HG02763 (cell line): ENCODE data around the gene MLLT3.
A peak's percentile ranks its signal among the peaks of the same experiment; 100 is the strongest.

ENCODE experiments used
- ATAC-seq: cut with Tn5 transposase; IDR thresholded peaks from one replicate; pipeline ENCODE4 v1.9.1; 2021; ENCODE audit warnings: mild to moderate bottlenecking, moderate library complexity; ENCODE audit not compliant: unreplicated experiment

The MLLT3 gene

DNA sequence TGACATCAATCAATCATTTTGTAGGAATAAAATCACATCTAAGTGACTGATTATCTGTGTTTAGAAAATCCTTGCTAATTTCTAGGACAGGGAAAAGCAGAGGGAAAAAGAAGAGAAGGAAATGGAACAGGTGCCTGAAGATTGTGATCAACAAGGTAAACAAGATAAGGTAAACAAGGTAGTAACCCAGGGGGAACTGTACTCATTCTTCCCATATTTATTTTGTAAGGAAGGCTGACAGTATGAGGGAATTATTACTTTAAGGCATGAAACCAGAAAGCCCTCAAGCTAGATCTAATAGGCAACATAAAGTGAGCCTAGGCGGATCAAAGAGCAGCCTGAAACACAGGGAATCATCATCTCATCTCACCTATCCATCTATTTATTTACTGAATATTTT is 231.1 kb downstream of the MLLT3 start:
- ATAC-seq: no peak

DNA sequence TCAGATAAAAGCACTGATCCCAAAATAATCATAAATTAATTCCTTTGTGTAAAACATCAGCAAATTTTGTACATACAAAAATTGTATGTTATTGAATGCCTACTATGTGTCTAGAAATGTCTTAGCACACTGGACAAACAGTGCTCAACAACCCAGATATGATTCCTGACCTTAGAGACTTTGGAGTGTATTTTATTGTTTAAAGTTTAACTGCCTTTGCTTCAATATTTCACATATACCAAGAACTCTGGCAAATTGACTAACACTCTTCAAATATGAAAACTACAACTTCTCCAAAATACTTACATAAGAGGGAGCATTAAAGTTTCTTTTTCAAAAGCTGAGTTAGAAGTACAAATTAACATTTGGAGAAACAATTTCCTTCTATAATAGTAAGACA is 231.9 kb downstream of the MLLT3 start:
- ATAC-seq: no peak

DNA sequence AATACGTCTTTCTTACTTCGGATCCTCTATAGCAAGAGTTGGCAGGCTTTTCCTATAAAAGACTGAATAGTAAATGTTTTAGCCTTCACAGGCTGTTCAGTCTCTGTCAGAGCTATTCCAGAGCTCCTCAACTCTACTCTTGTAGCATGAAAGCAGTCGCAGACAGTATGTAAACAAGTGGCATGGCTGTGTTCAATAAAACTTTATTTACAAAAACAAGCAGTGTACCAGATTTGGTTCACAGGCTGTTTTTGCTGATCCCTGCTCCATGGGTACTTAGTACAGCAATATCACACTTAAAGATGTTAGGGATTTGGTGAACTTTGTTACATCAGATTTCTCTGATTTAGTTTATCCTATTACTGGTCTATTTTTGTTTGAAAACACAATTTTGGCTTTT is 235.2 kb downstream of the MLLT3 start:
- no peak for ATAC-seq

DNA sequence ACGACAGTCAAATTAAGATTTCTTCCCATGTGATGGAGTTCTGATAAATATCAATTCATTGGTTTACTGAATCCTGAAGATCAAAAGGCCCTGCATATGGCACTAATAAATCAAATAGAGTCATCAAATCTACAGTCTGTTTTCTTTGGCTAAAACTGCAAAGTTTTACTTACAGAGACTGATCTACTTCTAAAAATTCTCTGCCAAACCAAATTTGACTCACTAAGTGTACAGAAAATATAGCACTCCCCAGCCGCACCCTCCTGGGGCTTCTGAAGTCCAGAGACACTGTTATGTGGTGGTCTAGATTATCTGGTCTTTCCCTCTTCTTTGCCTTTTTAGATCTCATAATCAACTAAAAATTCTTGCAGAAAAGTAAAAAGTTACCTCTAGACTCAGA is 237.7 kb downstream of the MLLT3 start:
- no peak for ATAC-seq

DNA sequence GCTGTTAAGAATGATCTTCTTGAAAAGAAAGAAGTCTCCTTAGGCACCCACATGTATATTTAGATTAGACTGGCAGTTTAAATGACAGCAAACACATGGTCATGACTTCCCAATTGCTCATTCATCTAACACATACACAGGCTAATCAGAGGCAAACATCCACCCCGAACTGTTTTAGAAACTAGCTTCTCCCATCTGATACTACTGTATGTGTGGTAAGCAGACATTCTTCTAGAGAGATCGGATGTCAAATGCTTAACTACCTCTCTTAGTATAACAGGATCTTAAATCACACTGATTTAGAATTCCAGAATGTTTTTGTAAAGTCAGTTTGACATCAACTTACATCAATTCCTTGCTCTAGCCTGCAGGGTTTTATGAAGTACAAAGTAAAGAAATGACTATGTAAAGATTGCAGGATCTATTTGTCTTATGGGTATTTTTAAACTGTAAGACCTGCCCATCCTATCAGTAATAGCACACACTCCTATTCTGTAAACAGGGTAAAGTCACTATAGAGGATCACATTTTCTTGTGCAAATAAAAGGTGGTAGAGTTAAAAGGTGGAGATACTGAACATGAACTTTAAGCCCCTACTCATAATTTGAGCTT is 239.7 kb downstream of the MLLT3 start:
- peak; percentile 52 for ATAC-seq

DNA sequence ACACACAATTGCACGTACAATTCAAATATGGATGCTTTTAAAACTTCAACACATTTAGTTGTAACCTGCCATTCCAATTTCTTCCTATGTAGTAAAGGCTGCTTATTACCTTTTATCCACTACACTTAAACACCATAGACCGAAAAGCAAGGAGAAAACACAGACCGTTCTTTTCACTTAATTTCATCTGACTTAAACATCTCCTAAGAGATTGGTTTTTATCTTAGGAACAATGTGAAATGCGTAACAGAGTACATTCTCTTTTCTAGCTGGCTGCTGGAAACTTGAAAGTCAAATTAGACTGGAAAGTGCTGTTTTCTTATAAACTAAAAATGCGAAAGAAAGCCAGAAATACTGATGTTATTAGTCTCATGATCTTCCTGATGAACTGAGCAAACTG is 241.8 kb downstream of the MLLT3 start:
- ATAC-seq: no peak

DNA sequence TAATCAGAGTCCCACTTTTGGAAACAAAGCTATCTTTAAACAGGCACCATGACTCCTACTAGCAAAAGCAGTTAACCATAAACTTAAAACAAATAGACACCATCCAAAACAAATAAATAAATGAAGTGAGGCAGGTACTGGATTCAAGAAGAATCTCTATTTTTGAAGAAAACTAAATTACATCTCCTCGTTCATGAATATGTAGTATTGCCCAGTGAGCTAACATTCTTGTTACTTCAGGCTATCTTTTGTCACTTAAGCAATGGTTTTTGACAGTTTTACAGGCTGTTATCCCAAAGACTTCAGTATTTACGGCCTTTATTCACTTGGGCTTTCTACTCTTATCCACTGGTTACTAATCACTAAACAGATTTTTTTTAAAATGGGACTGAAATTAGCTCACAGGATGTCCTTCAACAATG is 242.5 kb downstream of the MLLT3 start:
- ATAC-seq: no peak

DNA sequence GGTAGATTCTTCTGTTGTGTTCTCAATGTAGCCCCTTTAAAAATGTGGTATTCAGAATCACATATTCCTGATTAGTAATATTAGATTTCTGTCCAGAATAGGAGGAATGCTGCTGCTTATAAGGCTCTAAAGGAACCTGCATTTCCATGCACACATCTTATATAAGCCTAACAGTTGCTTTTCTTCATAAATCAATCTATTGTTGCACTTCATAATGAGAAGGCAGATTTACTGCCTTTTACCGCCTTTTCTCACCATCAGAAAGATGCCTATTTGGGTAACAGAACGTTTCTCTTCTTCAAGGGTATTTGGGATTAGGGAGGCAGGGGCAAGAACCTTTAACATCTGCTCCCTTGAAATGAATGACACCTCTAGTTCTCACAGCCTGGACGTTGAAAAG is 243.4 kb downstream of the MLLT3 start:
- ATAC-seq: no peak

DNA sequence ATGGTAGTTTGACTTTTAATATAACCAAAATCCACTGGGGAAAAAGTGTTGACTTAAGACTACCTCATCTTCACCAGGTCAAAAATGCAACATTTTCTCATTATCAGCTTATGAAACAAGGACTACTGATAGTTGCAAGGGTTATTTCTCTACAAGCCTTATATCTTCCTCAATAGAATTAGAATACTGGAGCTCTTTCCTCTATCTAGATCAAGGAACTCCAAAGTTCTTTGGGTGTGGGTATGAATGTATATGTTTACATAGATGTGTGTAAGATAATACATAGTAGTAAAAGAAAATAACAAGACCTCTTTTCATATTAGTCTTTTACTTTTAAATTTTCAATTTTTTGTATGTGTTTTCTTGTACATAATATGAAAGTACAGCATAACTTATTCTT is 244.5 kb downstream of the MLLT3 start:
- ATAC-seq: no peak

DNA sequence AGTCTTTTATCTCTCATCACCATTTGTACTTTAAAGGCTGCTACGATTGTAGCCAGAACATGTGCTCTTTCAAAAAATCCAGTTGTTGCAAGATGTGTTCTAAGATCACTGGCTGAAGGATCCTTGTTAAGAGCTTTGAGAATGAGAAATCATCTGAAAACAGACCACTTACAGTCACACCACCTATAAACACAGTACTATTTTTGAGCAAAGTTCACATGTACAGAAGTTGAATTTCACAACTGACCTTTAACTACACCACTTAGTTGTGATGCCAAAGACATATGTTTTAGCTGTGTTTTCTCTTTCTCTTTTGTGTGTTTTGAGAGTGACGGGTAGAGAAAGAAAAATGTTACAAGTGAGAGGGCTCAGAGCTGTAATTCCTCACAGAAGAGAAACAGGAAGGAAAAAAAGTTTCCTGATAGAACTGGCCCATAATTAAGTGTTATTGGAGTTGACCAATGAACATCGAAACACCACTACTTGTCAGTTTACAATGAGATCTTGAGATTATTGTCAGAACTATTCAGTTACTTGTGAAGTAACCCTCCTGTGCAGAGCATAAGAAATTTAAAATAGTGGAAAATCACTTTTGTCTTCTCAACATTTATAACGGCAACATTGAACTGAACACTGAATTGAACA is 245.4 kb downstream of the MLLT3 start:
- peak; percentile 51 for ATAC-seq

DNA sequence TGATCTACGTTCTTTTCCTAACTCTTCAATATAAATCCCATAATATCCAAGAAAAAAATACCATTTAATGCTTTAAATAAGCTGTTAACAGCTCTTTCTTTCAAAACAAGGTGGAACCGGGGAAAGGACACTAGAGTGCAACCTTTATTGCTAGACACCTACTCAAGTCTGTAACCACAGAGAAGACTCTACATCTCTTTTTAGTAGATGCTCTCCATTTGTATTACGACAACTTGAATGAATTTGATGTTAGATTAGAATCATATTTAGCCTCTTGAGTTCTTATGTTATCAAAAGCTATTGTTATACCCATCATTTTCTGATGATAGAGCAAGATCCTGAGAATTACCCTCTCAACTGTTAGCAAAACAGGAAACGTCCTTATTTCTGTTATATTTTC is 246.3 kb downstream of the MLLT3 start:
- ATAC-seq: no peak

DNA sequence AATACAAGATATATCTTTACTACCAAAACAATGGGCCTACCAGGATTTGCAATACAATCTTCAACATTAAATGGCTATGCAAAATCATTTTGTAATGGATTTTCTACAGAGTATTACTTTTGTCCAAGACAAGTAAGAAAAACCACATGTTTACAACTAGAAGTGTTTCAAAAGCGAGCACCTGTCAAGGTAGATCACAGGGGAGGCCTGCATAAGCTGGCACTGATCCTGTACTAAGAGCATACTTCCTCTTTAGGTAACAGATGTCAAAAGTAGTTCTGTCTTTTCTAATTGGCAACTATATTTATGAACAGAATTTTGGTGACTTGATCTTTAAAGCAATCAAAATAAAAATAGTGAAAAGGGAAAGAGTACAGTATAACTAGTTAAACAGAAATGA is 249.0 kb downstream of the MLLT3 start:
- peak; percentile 60 for ATAC-seq

DNA sequence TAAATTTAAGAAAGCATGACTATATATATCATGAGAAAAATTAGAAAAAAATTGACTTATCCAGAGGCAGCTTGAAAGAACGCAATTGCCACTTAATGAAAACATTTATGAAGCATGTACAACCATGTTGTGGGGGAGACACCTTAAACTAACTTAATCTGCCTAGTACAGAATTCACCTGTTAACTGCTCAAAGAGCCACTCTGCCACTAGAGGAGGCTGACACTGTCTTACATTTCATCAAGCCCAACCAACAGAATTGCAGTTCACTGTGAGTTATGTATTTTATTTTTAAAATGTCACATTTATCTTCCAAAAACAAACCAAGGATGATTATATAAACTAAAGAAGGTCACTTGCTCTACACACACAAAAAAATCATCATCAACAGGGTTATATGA is 252.9 kb downstream of the MLLT3 start:
- no peak for ATAC-seq

DNA sequence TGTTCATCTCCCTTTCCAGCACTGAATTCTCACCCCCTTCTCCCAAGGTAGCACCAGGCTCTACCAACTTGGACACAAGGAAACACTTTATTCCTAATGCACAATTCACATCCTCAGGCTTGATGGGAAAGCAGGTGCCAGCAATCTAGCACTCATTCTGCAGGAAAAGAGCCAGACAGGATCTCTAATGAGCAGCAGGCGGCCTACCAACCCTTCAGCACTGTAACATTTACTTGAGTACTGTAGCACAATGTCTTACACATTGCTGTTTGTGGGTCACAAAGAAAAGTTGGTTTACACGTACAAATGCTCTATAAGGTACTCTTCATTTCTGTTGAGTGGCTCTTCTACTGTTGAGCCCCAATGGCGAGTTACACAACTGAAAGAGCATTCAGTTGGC is 254.4 kb downstream of the MLLT3 start:
- ATAC-seq: no peak

DNA sequence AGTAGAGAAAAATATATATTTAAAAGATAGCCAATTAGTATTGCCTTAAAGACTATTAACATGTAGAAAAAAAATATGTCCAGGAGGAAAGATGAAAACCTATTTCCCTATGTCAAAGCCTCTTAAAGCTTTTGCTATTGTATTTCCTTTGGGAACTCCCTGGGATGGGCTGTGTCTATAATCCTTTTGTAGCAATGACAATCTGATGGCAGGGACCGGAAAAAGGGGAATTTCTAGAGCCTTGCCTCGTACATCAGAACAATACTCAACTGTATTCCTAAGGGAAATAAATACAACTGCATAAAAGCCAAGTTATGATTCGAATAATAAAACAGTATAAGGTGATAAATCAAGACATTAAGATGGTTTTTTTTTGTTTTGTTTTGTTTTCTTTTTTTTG is 257.3 kb downstream of the MLLT3 start:
- ATAC-seq: no peak

DNA sequence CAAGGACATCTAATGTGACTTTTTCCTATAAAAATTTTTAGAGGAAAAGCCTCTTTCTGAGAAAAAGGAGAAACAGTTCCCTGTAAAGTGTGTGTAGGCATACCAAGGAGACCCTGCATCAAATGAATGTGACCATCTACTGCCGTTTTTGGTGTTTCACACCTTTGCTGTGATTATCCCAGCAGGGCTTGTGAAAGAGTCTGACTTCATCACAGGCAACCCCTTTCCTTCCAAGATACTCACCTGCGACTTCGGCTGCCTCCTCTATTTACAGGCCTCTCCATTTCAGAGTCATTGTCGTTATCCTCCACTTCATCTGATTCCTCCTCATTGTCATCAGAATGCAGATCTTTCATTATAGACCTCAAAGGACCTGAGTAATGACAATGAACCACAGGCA is 259.1 kb downstream of the MLLT3 start:
- ATAC-seq: no peak

DNA sequence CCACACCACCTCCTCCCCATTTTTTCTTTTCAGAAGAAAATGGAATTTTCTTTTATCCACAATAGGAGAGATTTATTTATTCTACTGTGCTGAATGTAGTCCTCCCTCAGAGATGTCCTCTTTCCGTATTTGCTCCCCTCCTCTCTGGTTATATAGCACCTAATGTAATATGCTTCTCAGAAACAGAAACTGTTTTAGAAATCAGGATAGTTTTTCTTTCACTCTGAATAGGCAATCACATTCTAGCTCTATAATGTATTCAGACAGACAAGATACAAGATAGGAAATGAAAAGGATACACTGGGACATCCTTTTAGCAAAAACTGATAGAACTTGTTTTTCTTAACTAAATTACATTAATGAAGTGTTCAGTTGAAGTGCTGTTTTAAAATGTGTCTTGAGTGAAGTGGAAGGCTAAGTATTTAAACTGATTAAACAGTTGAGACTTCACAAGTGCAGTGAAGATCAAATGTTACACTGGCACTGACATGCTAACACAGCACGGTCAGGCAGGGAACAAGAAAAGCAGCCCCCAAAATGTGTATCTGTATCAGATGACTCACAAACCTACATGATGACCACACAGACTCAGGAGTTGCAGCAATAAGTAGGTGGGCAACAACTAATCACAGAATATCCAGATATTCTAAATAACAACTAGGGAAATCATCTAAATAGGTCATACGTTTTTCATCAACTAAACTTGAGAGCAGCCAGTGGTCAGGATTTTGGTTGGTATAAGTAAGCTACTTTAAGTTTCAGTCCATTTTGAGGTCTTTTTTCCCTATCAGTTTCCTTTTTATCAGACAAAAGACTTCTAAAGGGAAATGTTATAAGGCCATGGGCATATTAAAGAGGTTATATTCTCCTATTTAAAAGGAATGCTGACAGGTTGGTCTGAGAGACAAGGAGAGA is 260.4 kb downstream of the MLLT3 start:
- ATAC-seq: peak; percentile 78

DNA sequence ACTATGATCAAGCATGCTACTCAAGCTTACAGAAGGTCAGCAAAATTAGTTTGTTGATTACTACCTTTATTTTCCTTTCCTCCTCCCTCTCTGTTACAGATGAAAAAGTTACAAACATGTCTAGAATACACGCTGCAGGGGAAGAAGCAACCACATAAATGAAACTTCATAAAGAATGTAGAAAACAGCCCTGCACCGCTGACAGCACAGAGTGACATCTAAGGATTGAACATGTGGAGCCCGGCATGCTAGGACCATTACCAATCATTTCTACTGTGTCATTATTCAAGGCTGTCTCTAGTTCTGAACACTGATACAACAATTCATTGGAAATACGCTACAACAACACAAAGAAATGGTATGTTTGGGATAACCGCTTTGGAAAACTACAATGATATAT is 261.1 kb downstream of the MLLT3 start:
- no peak for ATAC-seq

DNA sequence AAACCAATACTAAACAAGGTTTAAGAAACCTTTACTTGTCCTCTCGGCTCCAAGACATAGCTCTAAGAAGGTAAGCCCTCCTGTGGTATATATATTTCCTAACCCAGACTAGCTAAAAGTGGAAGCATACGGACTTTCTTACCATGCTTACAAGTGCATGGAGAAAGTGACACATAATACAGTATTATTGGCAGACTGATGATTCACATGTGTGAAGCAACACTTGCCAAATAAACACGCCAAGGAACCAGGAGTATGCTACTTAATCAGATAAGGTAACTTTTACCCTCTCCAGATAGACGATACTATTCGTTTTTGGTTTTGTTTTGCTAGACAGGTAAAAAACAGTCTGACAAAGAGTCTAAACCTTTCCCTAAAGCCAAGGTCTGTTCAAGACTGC is 264.1 kb downstream of the MLLT3 start:
- no peak for ATAC-seq

DNA sequence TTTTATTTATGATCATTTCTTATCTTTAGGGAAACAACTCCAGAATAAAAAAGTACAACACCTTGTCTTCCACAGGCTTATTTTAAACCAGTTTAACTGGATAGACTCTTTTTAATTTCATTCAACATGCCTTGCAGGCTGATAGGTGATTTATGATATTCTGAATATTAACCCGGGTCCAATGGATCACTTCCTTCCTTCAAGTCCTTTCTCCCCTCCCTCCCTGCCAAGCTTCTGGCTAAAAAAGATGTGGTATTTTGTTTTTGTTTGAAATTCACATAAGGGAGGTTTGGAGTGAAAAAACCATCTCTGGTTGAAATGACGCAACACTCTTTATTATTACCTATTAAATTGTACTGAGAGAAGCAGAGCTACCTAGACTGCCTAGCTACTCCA is 265.3 kb downstream of the MLLT3 start:
- ATAC-seq: no peak

DNA sequence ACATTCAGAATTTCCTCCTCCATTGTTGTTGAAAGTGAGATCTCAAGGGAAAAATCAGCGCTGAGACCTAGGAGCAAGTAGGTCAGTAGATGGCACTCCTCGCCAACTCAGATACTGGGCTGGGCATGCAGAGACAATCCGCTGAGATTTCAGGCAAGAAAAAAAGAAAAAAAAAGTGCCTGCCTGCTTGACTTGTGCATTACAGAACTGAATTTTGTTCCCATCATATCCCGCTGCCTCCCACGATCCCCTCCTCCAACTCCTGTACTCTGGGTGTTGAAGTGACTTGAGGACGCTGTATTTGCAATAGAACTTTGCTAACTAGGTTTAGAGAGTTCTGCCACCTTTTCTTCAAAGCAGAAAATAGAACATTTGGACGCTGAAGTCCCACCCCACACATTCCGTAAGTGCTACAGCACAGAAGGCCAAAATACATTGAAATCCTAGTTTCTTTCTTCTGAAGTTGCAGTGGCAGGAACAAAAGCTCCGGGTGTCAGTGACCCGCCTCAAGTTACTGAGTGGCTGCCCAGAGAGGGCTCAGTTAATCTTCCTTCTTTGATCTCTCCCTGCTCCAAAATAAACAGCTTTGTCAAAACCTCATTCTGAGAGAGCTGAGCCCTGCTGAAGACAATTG is 265.8 kb downstream of the MLLT3 start:
- peak; percentile 51 for ATAC-seq

DNA sequence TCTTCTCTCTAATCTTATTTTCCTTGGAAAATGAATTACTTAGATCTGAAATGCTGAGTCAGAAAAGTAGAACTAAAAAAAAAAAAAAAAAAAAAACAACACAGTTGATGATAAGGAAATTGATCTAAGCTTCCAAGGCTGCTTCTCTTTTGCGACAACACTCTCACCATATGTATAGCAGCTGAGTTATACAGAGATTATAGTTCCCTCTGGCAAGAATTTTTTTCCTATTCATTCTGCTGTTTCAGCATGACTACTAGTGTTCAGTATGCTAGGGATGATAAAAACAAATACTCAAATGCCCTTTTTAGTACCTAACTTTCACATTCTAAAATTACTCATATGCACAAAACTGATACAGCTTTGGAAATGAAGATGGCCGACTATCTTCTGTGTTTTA is 267.3 kb downstream of the MLLT3 start:
- peak; percentile 30 for ATAC-seq
